Measurements from ENCODE around the gene MAML2. TPM values are rescaled to one million over a fixed set of nuclear protein-coding genes. Genes with fewer than 3 reads are reported as not detected.

The MAML2 gene
- total and polyA plus RNA-seq, 9 of the 15 experiments (the other 6 are each of a cell fraction or from before 2014, with no cell fraction given): 0.79 to 6.8 (median 4.8) TPM

GRCh38 chr11:96242971-96243647 is 99.9 kb downstream of the MAML2 start (continued):
- peak; percentile 49; the same call in 1 of the 2 replicates for TF ChIP-seq KLF1 (tag; IDR thresholded peaks at IDR 0.05)
- TF ChIP-seq NKRF (IDR thresholded peaks at IDR 0.05; ENCODE audit: borderline replicate concordance): peak; percentile 61; the same call in 1 of the 2 replicates
- TF ChIP-seq SMAD4 (CRISPR knock-in tag; conservative IDR thresholded peaks at IDR 0.05): peak; percentile 68
- no peak for TF ChIP-seq ZNF507 (tag; conservative IDR thresholded peaks at IDR 0.05)
- TF ChIP-seq SP1 (CRISPR knock-in tag; IDR thresholded peaks at IDR 0.05): peak; percentile 67
- TF ChIP-seq ZBED1 (IDR thresholded peaks at IDR 0.05): no peak; the same call in 1 of the 2 replicates
- TF ChIP-seq NFRKB (IDR thresholded peaks at IDR 0.05; ENCODE audit: low read depth): peak; percentile 71; the same call in 1 of the 2 replicates
- TF ChIP-seq HNRNPUL1 (IDR thresholded peaks at IDR 0.05; ENCODE audit: low read length): no peak
- TF ChIP-seq LARP7 (IDR thresholded peaks at IDR 0.05): peak; percentile 91
- TF ChIP-seq GTF2E2 (tag; IDR thresholded peaks at IDR 0.05): peak; percentile 81; the same call in 1 of the 2 replicates
- peak; percentile 88 for TF ChIP-seq L3MBTL2 (IDR thresholded peaks at IDR 0.05)
- no peak for TF ChIP-seq SAFB2 (IDR thresholded peaks at IDR 0.05; ENCODE audit: borderline replicate concordance, low read depth, low read length, severe bottlenecking)
- 0 out of 2 replicates have a peak, but pooled peaks have one; percentile 22 for TF ChIP-seq ZNF668 (CRISPR knock-in tag; IDR thresholded peaks at IDR 0.05)
- TF ChIP-seq RBM34 (IDR thresholded peaks at IDR 0.05; ENCODE audit: borderline replicate concordance, insufficient read depth, low read length): no peak
- no peak for TF ChIP-seq ZBTB43 (CRISPR knock-in tag; IDR thresholded peaks at IDR 0.05)
- TF ChIP-seq FOXP1 (CRISPR knock-in tag; IDR thresholded peaks at IDR 0.05): no peak
- no peak for TF ChIP-seq HDAC6 (IDR thresholded peaks at IDR 0.05; ENCODE audit: low read depth, low read length)
- peak; percentile 49; the same call in 1 of the 2 replicates for TF ChIP-seq LEF1 (IDR thresholded peaks at IDR 0.05)
- no peak for TF ChIP-seq BRD4 (IDR thresholded peaks at IDR 0.05)
- TF ChIP-seq THAP12 (CRISPR knock-in tag; IDR thresholded peaks at IDR 0.05): 0 out of 2 replicates have a peak, but pooled peaks have one; percentile 21

Measured in K562 (cell line).